ENCODE data around the gene PLD4.

DNA sequence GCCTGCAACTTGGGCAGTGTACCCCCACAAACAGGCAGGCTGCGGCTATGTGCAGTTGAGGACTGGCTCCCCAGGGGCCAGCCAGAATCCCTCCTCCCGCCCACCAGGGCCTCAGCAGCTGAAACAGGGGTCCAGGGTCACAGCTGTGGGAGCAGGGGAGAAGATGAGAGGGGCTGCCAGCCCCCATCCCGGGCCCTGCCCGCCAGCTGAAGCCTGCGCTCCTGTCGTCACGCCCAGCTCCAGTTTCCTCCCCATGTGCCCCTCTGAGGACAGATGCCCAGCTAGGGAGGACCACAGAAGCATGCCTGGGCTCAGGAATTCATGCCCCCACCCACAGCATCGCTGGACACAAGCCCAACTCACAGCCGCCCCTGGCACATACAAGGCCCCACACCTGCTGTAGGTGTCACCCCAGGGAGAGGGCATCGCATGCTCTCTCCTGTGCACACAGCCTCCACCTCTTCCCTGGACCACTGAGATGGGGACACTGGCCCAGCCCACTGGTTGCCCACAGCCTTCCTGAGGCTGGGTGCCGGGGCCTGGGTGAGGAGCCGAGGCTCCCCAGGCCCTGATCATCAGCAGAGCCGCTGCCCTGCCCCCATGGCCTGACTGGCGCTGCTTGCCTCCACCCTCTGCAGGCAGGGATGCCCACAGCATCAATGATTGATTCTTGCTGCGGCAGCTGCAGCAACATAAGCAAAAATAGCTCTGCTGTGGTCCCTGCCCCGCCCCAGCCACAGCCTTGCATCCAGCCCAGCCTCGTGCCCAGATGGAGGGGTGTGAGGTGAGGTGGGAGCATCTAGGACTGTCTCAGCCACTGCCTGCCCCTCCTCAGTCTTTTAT is 57.2 kb downstream of the PLD4 start:
- no peak for TF ChIP-seq ZNF408 (CRISPR knock-in tag; IDR thresholded peaks at IDR 0.05; ENCODE audit: low read depth)
- no peak for TF ChIP-seq NCOA2 (IDR thresholded peaks at IDR 0.05; ENCODE audit: partially characterized antibody in 2 of 2)
- TF ChIP-seq, protein P1, sequence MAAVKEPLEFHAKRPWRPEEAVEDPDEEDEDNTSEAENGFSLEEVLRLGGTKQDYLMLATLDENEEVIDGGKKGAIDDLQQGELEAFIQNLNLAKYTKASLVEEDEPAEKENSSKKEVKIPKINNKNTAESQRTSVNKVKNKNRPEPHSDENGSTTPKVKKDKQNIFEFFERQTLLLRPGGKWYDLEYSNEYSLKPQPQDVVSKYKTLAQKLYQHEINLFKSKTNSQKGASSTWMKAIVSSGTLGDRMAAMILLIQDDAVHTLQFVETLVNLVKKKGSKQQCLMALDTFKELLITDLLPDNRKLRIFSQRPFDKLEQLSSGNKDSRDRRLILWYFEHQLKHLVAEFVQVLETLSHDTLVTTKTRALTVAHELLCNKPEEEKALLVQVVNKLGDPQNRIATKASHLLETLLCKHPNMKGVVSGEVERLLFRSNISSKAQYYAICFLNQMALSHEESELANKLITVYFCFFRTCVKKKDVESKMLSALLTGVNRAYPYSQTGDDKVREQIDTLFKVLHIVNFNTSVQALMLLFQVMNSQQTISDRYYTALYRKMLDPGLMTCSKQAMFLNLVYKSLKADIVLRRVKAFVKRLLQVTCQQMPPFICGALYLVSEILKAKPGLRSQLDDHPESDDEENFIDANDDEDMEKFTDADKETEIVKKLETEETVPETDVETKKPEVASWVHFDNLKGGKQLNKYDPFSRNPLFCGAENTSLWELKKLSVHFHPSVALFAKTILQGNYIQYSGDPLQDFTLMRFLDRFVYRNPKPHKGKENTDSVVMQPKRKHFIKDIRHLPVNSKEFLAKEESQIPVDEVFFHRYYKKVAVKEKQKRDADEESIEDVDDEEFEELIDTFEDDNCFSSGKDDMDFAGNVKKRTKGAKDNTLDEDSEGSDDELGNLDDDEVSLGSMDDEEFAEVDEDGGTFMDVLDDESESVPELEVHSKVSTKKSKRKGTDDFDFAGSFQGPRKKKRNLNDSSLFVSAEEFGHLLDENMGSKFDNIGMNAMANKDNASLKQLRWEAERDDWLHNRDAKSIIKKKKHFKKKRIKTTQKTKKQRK (IDR thresholded peaks at IDR 0.05; ENCODE audit: borderline replicate concordance, low read depth, low read length): no peak
- TF ChIP-seq KHSRP (IDR thresholded peaks at IDR 0.05): no peak
- TF ChIP-seq SP1 (CRISPR knock-in tag; IDR thresholded peaks at IDR 0.05): no peak
- no peak for TF ChIP-seq ARID2 (IDR thresholded peaks at IDR 0.05)
- TF ChIP-seq YY1 (IDR thresholded peaks at IDR 0.05; ENCODE audit: borderline replicate concordance in 1 of 3, control insufficient read depth in 1 of 3, extremely low read depth in 1 of 3, insufficient read depth in 3 of 3, insufficient read length in 1 of 3, insufficient replicate concordance in 2 of 3, low read depth in 1 of 3, low read length in 2 of 3): no peak
- TF ChIP-seq RAD21 (CRISPR knock-in tag; conservative IDR thresholded peaks at IDR 0.05 in 1 of 2, IDR thresholded peaks at IDR 0.05 in 1 of 2): no peak
- TF ChIP-seq POLR2AphosphoS5 (IDR thresholded peaks at IDR 0.05; ENCODE audit: control insufficient read depth, insufficient read depth, low read depth, low read length): no peak
- TF ChIP-seq CREB1 (IDR thresholded peaks at IDR 0.05): no peak
- TF ChIP-seq CREB1 (CRISPR knock-in tag; IDR thresholded peaks at IDR 0.05): no peak
- TF ChIP-seq SOX6 (IDR thresholded peaks at IDR 0.05): no peak
- no peak for TF ChIP-seq ATF1 (CRISPR knock-in tag; IDR thresholded peaks at IDR 0.05)
- no peak for TF ChIP-seq ATF1 (tag; IDR thresholded peaks at IDR 0.05)
- no peak for TF ChIP-seq SNRNP70 (optimal IDR thresholded peaks at IDR 0.05; ENCODE audit: low read depth, low read length)
